Karpas-422 (cell line): ENCODE results near the gene SKI. TPM values are rescaled to one million over a fixed set of nuclear protein-coding genes. Genes with fewer than 3 reads are reported as not detected.

Source experiments
- DNase-seq: peaks from one replicate; pipeline ENCODE4 v3.0.0-alpha.2; 2015
- H2AFZ ChIP-seq: fragments of 200-600 bp; sonication (generic); 2 replicates; pipeline ENCODE4 v1.6.1; 2014; ENCODE audit warnings: antibody characterized with exemption, low read length, mixed read lengths
- H3K27ac ChIP-seq: fragments of 200-600 bp; sonication (generic); 2 replicates; pipeline ENCODE4 v1.5.1; 2014; ENCODE audit warnings: mild to moderate bottlenecking, low read length, moderate library complexity
- H3K27me3 ChIP-seq: fragments of 200-600 bp; sonication (generic); 2 replicates; pipeline ENCODE4 v1.6.1; 2014; ENCODE audit warnings: low read length, mixed read lengths
- H3K36me3 ChIP-seq: fragments of 200-600 bp; sonication (generic); 2 replicates; pipeline ENCODE4 v1.6.1; 2014; ENCODE audit warnings: low read length, mixed read lengths; ENCODE audit not compliant: insufficient read depth
- H3K4me1 ChIP-seq: fragments of 200-600 bp; sonication (generic); 2 replicates; pipeline ENCODE4 v1.6.1; 2014; ENCODE audit warnings: mild to moderate bottlenecking, low read length, mixed read lengths
- H3K4me2 ChIP-seq: fragments of 200-600 bp; sonication (generic); 2 replicates; pipeline ENCODE4 v1.6.1; 2014; ENCODE audit warnings: low read length, low read depth, mild to moderate bottlenecking; ENCODE audit not compliant: poor library complexity, severe bottlenecking
- H3K4me3 ChIP-seq: fragments of 200-600 bp; sonication (generic); 2 replicates; pipeline ENCODE4 v1.5.1; 2014; ENCODE audit warnings: mild to moderate bottlenecking, antibody characterized with exemption, low read length, mixed read lengths
- H3K79me2 ChIP-seq: fragments of 200-600 bp; sonication (generic); 2 replicates; pipeline ENCODE4 v1.6.1; 2014; ENCODE audit warnings: mild to moderate bottlenecking, low read length, mixed read lengths
- H3K9ac ChIP-seq: fragments of 200-600 bp; sonication (generic); 2 replicates; pipeline ENCODE4 v1.6.0; 2014; ENCODE audit warnings: low read length
- H3K9me2 ChIP-seq: fragments of 200-600 bp; sonication (generic), shearing (Covaris generic); replicated peaks from 2 replicates; pipeline ENCODE4 v1.6.0; 2014; ENCODE audit warnings: mild to moderate bottlenecking, low read length, moderate library complexity; ENCODE audit not compliant: insufficient read depth
- H3K9me3 ChIP-seq: fragments of 300-700, 200-600 bp; sonication (generic); 2 replicates; pipeline ENCODE4 v1.6.1; 2014; ENCODE audit warnings: low read length, mixed read lengths
- H4K20me1 ChIP-seq: fragments of 200-600 bp; sonication (generic); 2 replicates; pipeline ENCODE4 v1.6.1; 2014; ENCODE audit warnings: mild to moderate bottlenecking, antibody characterized with exemption, low read length, low read depth; ENCODE audit not compliant: insufficient read depth
- total RNA-seq: library from RNA; depleted of rRNA; stranded (reverse); fragments of >200 nt; shearing (Covaris generic); gene quantifications from 2 replicates; pipeline ENCODE4 v1.2.3, GENCODE V29; 2014; ENCODE audit warnings: low replicate concordance

The SKI gene
- total RNA-seq, 1 experiment from 2014 or later: 1.7 TPM

- Histone ChIP-seq H3K9ac (peak overlapping the region; percentile 51), H3K27me3 (no peaks in the 10 kb centered on the region), H4K20me1 (peaks cover 46% of the 10 kb centered on the region; the same call in 1 of the 2 replicates), H3K4me3 (peak overlapping the region; percentile 25; the same call in 1 of the 2 replicates), H3K36me3 (no peaks in the 10 kb centered on the region), H3K79me2 (no peaks in the 10 kb centered on the region), H3K9me2 (no peaks in the 10 kb centered on the region), H3K4me1 (peaks cover 20% of the 10 kb centered on the region), H3K4me2 (peak overlapping the region; percentile 42), H2AFZ (no peak overlapping the region), H3K27ac (no peak overlapping the region), H3K9me3 (no peaks in the 10 kb centered on the region)
- DNase-seq: peak; percentile 60
Measured at GRCh38 chr1:2300851-2301606, 72.9 kb downstream of the SKI start.

GRCh38 chr1:2301607-2302291 is 73.6 kb downstream of the SKI start:
- DNase-seq: no peak
- Histone ChIP-seq H2AFZ (no peak overlapping the region), H3K27me3 (no peaks in the 10 kb centered on the region), H3K79me2 (no peaks in the 10 kb centered on the region), H3K9ac (no peak overlapping the region), H3K4me1 (peaks cover 20% of the 10 kb centered on the region), H3K9me2 (no peaks in the 10 kb centered on the region), H3K9me3 (no peaks in the 10 kb centered on the region), H3K4me3 (no peak overlapping the region), H4K20me1 (peaks cover 41% of the 10 kb centered on the region; the same call in 1 of the 2 replicates), H3K4me2 (peak overlapping the region; percentile 42), H3K36me3 (no peaks in the 10 kb centered on the region), H3K27ac (no peak overlapping the region)

- Histone ChIP-seq H4K20me1 (peaks cover 39% of the 10 kb centered on the region; the same call in 1 of the 2 replicates), H2AFZ (no peak overlapping the region), H3K9me2 (no peaks in the 10 kb centered on the region), H3K4me3 (no peak overlapping the region), H3K27me3 (no peaks in the 10 kb centered on the region), H3K9me3 (no peaks in the 10 kb centered on the region), H3K36me3 (no peaks in the 10 kb centered on the region), H3K4me1 (peaks cover 20% of the 10 kb centered on the region), H3K9ac (no peak overlapping the region), H3K4me2 (no peak overlapping the region), H3K79me2 (no peaks in the 10 kb centered on the region), H3K27ac (no peak overlapping the region)
- DNase-seq: no peak
Measured at GRCh38 chr1:2302292-2302925, 74.3 kb downstream of the SKI start.

GRCh38 chr1:2303016-2303775 is 75.1 kb downstream of the SKI start:
- H3K4me2 ChIP-seq: no peak overlapping the region
- H3K9me3 ChIP-seq: no peaks in the 10 kb centered on the region
- H3K27ac ChIP-seq: no peak overlapping the region
- H2AFZ ChIP-seq: no peak overlapping the region
- no peaks in the 10 kb centered on the region for H3K36me3 ChIP-seq
- peaks cover 20% of the 10 kb centered on the region for H3K4me1 ChIP-seq
- no peaks in the 10 kb centered on the region for H3K27me3 ChIP-seq
- H3K79me2 ChIP-seq: no peaks in the 10 kb centered on the region
- H3K9me2 ChIP-seq: no peaks in the 10 kb centered on the region
- DNase-seq: no peak
- no peak overlapping the region for H3K9ac ChIP-seq
- H4K20me1 ChIP-seq: peaks cover 41% of the 10 kb centered on the region; the same call in 1 of the 2 replicates
- H3K4me3 ChIP-seq: no peak overlapping the region

GRCh38 chr1:2303781-2304180 is 75.7 kb downstream of the SKI start:
- Histone ChIP-seq H3K4me3 (no peak overlapping the region), H2AFZ (no peak overlapping the region), H3K9me3 (no peaks in the 10 kb centered on the region), H3K27ac (no peak overlapping the region), H3K9me2 (no peaks in the 10 kb centered on the region), H3K4me1 (peaks cover 20% of the 10 kb centered on the region), H3K4me2 (no peak overlapping the region), H3K36me3 (no peaks in the 10 kb centered on the region), H3K79me2 (no peaks in the 10 kb centered on the region), H3K27me3 (no peaks in the 10 kb centered on the region), H4K20me1 (peaks cover 40% of the 10 kb centered on the region; the same call in 1 of the 2 replicates), H3K9ac (no peak overlapping the region)
- no peak for DNase-seq

- Histone ChIP-seq H3K27me3 (no peaks in the 10 kb centered on the region), H2AFZ (no peak overlapping the region), H3K79me2 (no peaks in the 10 kb centered on the region), H3K9me2 (no peaks in the 10 kb centered on the region), H3K36me3 (no peaks in the 10 kb centered on the region), H3K4me2 (no peak overlapping the region), H4K20me1 (peaks cover 35% of the 10 kb centered on the region; the same call in 1 of the 2 replicates), H3K9me3 (no peaks in the 10 kb centered on the region), H3K9ac (no peak overlapping the region), H3K4me3 (no peak overlapping the region), H3K27ac (no peak overlapping the region), H3K4me1 (peaks cover 20% of the 10 kb centered on the region)
- no peak for DNase-seq
Measured at GRCh38 chr1:2304282-2304681, 76.2 kb downstream of the SKI start.

GRCh38 chr1:2304921-2305681 is 77.0 kb downstream of the SKI start:
- Histone ChIP-seq H3K4me3 (no peak overlapping the region), H3K9ac (no peak overlapping the region), H3K9me2 (no peaks in the 10 kb centered on the region), H3K4me2 (no peak overlapping the region), H4K20me1 (peaks cover 27% of the 10 kb centered on the region; the same call in 1 of the 2 replicates), H3K36me3 (no peaks in the 10 kb centered on the region), H3K27ac (no peak overlapping the region), H3K4me1 (peaks cover 15% of the 10 kb centered on the region), H3K9me3 (no peaks in the 10 kb centered on the region), H3K27me3 (no peaks in the 10 kb centered on the region), H2AFZ (no peak overlapping the region), H3K79me2 (no peaks in the 10 kb centered on the region)
- no peak for DNase-seq
